A549 (cell line): ENCODE results near the gene DMAC2. TPM values are rescaled to one million over a fixed set of nuclear protein-coding genes. Genes with fewer than 3 reads are reported as not detected.

Experiments
- ATAC-seq, 2 experiments: fragments of 200-7000 bp in 1 of 2; fragments of >200 bp in 1 of 2; cut with Nextera tagmentation in 1 of 2; cut with Tn5 transposase in 1 of 2; 3 replicates each; pipeline versions ENCODE4 v1.8.0 to v1.9.1; 2018 to 2020; ENCODE audit warnings: mild to moderate bottlenecking in 1 of 2, moderate library complexity in 1 of 2
- CTCF ChIA-PET: fragments of 300-600 bp; sonication (Branson Sonifier 250); formaldehyde crosslinking; extraction: SDS; loops from one replicate; lab custom pipeline; 2021; ENCODE audit warnings: antibody characterized with exemption, inconsistent platforms; lab: Yijun Ruan, JAX
- POLR2A ChIA-PET: fragments of 350-600 bp; formaldehyde crosslinking; extraction: SDS; loops from one replicate; lab custom pipeline; 2021; ENCODE audit warnings: antibody characterized with exemption, inconsistent platforms; lab: Yijun Ruan, JAX
- DNase-seq, 2 experiments: peaks; one replicate each; pipeline versions ENCODE4 v3.0.0 to v3.0.0-alpha.2; 2011 to 2016; ENCODE audit warnings: low read depth in 1 of 2, low spot score in 1 of 2
- FAIRE-seq: peaks from 2 replicates; lab custom pipeline; 2011; peaks lifted over from hg19 to GRCh38; lab: Jason Lieb, UNC
- H3K27ac ChIP-seq, 2 experiments: fragments of >200 bp; sonication (Bioruptor Twin); formaldehyde crosslinking; 3 replicates each; pipeline ENCODE4 v1.5.1; 2016 to 2017
- H3K4me1 ChIP-seq: fragments of >200 bp; sonication (Bioruptor Twin); formaldehyde crosslinking; 3 replicates; pipeline ENCODE4 v1.6.1; 2016
- H3K4me2 ChIP-seq: fragments of >200 bp; sonication (Bioruptor Twin); formaldehyde crosslinking; 3 replicates; pipeline ENCODE4 v1.6.1; 2016
- H3K4me3 ChIP-seq: fragments of >200 bp; sonication (Bioruptor Twin); formaldehyde crosslinking; 3 replicates; pipeline ENCODE4 v1.5.1; 2016
- H3K9me3 ChIP-seq: fragments of >200 bp; sonication (Bioruptor Twin); formaldehyde crosslinking; 3 replicates; pipeline ENCODE4 v1.6.1; 2016
- BHLHE40 ChIP-seq: IDR thresholded peaks from 2 replicates; pipeline ENCODE4 v1.6.1; 2012; ENCODE audit warnings: low read depth, low read length, inconsistent platforms
- CEBPB ChIP-seq, 2 experiments: fragments of >200 bp in 1 of 2; sonication (Bioruptor Twin) in 1 of 2; formaldehyde crosslinking in 1 of 2; IDR thresholded peaks; 2 replicates each; pipeline ENCODE4 v1.6.1; 2012 to 2016
- EHMT2 ChIP-seq: fragments of 200-600 bp; sonication (generic); IDR thresholded peaks from 2 replicates; pipeline ENCODE4 v1.6.1; 2016; ENCODE audit warnings: antibody characterized with exemption, low read depth, mild to moderate bottlenecking, moderate library complexity
- EP300 ChIP-seq, 2 experiments: fragments of >200 bp; sonication (Bioruptor Twin); formaldehyde crosslinking; IDR thresholded peaks; 2 replicates in 1 of 2; 3 replicates in 1 of 2; pipeline ENCODE4 v1.6.1; 2016 to 2017
- FOSB ChIP-seq: fragments of 250-450 bp; sonication (Bioruptor Pico); IDR thresholded peaks from 2 replicates; pipeline ENCODE4 v1.5.0; 2020; ENCODE audit warnings: mild to moderate bottlenecking, moderate library complexity
- FOSL2 ChIP-seq, 2 experiments: fragments of 450-650 bp in 1 of 2; fragments of >200 bp in 1 of 2; sonication (Bioruptor Twin) in 1 of 2; formaldehyde crosslinking; IDR thresholded peaks; 2 replicates each; pipeline versions ENCODE4 v1.5.0 to v1.6.1; 2016 to 2020; ENCODE audit warnings: mild to moderate bottlenecking in 1 of 2, moderate library complexity in 1 of 2
- FOXS1 ChIP-seq: fragments of 250-450 bp; sonication (Bioruptor Pico); IDR thresholded peaks from 2 replicates; pipeline ENCODE4 v1.5.0; 2020; ENCODE audit warnings: mild to moderate bottlenecking, moderate library complexity
- HDAC2 ChIP-seq: fragments of 200-600 bp; sonication (generic); IDR thresholded peaks from 2 replicates; pipeline ENCODE4 v1.6.1; 2016
- HEYL ChIP-seq: fragments of 250-450 bp; sonication (Bioruptor Pico); IDR thresholded peaks from 2 replicates; pipeline ENCODE4 v1.8.0; 2021; ENCODE audit warnings: mild to moderate bottlenecking, moderate library complexity
- JUNB ChIP-seq: fragments of >200 bp; sonication (Bioruptor Twin); formaldehyde crosslinking; IDR thresholded peaks from 2 replicates; pipeline ENCODE4 v1.6.1; 2016
- KDM5A ChIP-seq: fragments of 200-600 bp; sonication (generic); IDR thresholded peaks from 2 replicates; pipeline ENCODE4 v1.6.1; 2016; ENCODE audit warnings: antibody characterized with exemption, mild to moderate bottlenecking
- NPAS2 ChIP-seq: fragments of 250-450 bp; sonication (Bioruptor Pico); IDR thresholded peaks from 2 replicates; pipeline ENCODE4 v1.8.0; 2022; ENCODE audit warnings: mild to moderate bottlenecking, moderate library complexity, borderline replicate concordance
- NR3C1 ChIP-seq: fragments of >200 bp; sonication (Bioruptor Twin); formaldehyde crosslinking; IDR thresholded peaks from 3 replicates; pipeline ENCODE4 v1.6.1; 2017
- POLR2A ChIP-seq: IDR thresholded peaks from 2 replicates; pipeline ENCODE4 v1.6.1; 2012; ENCODE audit warnings: mild to moderate bottlenecking, low read length
- RCOR1 ChIP-seq: fragments of 150-350 bp; IDR thresholded peaks from 2 replicates; pipeline ENCODE4 v1.6.1; 2014; ENCODE audit warnings: antibody characterized with exemption, low read length, low read depth
- SMC3 ChIP-seq: fragments of >200 bp; sonication (Bioruptor Twin); formaldehyde crosslinking; IDR thresholded peaks from 3 replicates; pipeline ENCODE4 v1.6.1; 2018; ENCODE audit warnings: inconsistent platforms
- TP53 ChIP-seq: fragments of 250-450 bp; sonication (Bioruptor Pico); IDR thresholded peaks from 2 replicates; pipeline ENCODE4 v1.5.0; 2021; ENCODE audit warnings: mild to moderate bottlenecking, moderate library complexity
- ZNF302 ChIP-seq: fragments of 250-450 bp; sonication (Bioruptor Pico); IDR thresholded peaks from 2 replicates; pipeline ENCODE4 v1.9.0; 2021; ENCODE audit warnings: inconsistent platforms, mild to moderate bottlenecking, moderate library complexity
- ZSCAN20 ChIP-seq: fragments of 250-450 bp; sonication (Bioruptor Pico); IDR thresholded peaks from 2 replicates; pipeline ENCODE4 v1.8.0; 2022; ENCODE audit warnings: mild to moderate bottlenecking, moderate library complexity
- WGBS: methylation state at CpG from one replicate; pipeline ENCODE4 v1.1.6; 2017; ENCODE audit errors: missing lambda C conversion rate; 5-methylcytosine and 5-hydroxymethylcytosine counted together
- polyA plus RNA-seq, 4 experiments: library from polyadenylated mRNA; depleted of rRNA in 3 of 4; stranded (reverse); fragments of >200 nt; fragmentation: RNase III in 1 of 4; extraction: RNeasy Plus Mini Kit Qiagen cat#74134 plus additional on column Dnase treatment in 1 of 4; gene quantifications; 2 replicates in 3 of 4; 3 replicates in 1 of 4; pipeline ENCODE4 v1.2.3, GENCODE V29; 2011 to 2017
- TF ChIP-seq, protein P1 (sequence below): fragments of >200 bp; sonication (Bioruptor Twin); formaldehyde crosslinking; IDR thresholded peaks from 3 replicates; pipeline ENCODE4 v1.6.1; 2016
- TF ChIP-seq, protein P2 (sequence below): IDR thresholded peaks from 2 replicates; pipeline ENCODE4 v1.6.1; 2012
- TF ChIP-seq, protein P3 (sequence below): fragments of 450-650 bp; IDR thresholded peaks from 2 replicates; pipeline ENCODE4 v1.6.1; 2014; ENCODE audit warnings: antibody characterized with exemption
- TF ChIP-seq, protein P4 (sequence below): fragments of >200 bp; sonication (Bioruptor Twin); formaldehyde crosslinking; IDR thresholded peaks from 3 replicates; pipeline ENCODE4 v1.5.1; 2016
- TF ChIP-seq, protein P5 (sequence below): fragments of 200-600 bp; sonication (generic); IDR thresholded peaks from 2 replicates; pipeline ENCODE4 v1.6.1; 2016; ENCODE audit warnings: antibody characterized with exemption, mild to moderate bottlenecking, moderate library complexity
- TF ChIP-seq, protein P6 (sequence below): fragments of 250-450 bp; sonication (Bioruptor Pico); IDR thresholded peaks from 2 replicates; pipeline ENCODE4 v1.5.0; 2020; ENCODE audit warnings: low read depth, mild to moderate bottlenecking, moderate library complexity

The DMAC2 gene
- polyA plus RNA-seq, 2 of the 4 experiments (the other 2 are of a cell fraction) = 132 to 155 TPM

DNA sequence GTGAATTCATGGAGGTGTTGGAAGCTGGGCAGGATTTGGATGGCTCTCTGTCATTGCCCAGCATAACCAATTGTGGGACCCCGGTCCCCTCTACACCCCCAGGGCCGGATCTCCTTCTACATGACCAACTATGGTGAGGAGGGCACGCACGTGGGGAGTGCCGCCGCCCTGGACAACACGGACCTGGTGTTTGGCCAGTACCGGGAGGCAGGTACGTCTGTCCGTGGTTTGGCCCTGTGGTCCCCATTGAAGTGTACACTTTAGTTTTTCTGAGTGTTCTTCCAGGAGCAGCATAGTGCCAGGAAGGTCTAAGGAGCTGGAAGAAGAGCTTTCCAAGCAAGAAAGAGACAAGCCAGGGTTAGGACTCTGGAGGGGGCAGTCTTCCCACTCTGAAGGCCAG, 25.8 kb downstream of the DMAC2 start (continued):
- TF ChIP-seq, protein P1, sequence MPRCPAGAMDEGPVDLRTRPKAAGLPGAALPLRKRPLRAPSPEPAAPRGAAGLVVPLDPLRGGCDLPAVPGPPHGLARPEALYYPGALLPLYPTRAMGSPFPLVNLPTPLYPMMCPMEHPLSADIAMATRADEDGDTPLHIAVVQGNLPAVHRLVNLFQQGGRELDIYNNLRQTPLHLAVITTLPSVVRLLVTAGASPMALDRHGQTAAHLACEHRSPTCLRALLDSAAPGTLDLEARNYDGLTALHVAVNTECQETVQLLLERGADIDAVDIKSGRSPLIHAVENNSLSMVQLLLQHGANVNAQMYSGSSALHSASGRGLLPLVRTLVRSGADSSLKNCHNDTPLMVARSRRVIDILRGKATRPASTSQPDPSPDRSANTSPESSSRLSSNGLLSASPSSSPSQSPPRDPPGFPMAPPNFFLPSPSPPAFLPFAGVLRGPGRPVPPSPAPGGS = no peak
- TF ChIP-seq CEBPB (IDR thresholded peaks at IDR 0.05) = no peak

DNA sequence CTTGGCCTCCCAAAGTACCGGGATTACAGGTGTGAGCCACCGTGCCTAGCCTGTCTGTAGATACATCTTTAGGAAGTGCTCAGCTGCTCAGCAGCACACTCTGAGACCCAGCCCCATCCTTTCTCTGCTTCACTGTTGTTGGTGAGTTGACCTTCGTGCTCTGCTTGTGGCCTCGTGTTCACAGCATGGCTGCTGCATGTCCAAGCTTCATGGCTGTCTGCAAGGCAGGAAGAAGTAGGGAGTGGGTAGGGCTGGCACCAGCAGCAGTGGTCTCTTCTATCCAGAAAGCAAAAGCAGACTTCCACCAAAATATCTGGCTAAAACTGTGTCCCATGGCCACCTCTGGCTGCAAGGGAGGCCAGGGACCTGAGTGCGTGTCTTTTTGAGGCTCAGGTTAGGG, 26.8 kb downstream of the DMAC2 start:
- Histone ChIP-seq H3K9me3 (no peaks in the 10 kb centered on the region), H3K27ac (no peak overlapping the region), H3K4me3 (no peak overlapping the region), H3K4me2 (no peak overlapping the region), H3K4me1 (peaks cover 12% of the 10 kb centered on the region)
- FAIRE-seq = no peak
- ATAC-seq = no peak
- 92% methylated on average over 5 of the region's 5 CpGs for WGBS
- no peak for DNase-seq
- TF ChIP-seq CEBPB (IDR thresholded peaks at IDR 0.05) (no peak), NR3C1 (no peak), RCOR1 (no peak), ZNF302 (CRISPR knock-in tag) (no peak), FOSL2 (IDR thresholded peaks at IDR 0.05) (no peak), FOSL2 (CRISPR knock-in tag; IDR thresholded peaks at IDR 0.05) (no peak), HDAC2 (no peak), EHMT2 (no peak), ZSCAN20 (CRISPR knock-in tag) (no peak)
- POLR2A ChIA-PET = no interaction called here
- CTCF ChIA-PET = interaction anchor here (1.5 to 2.2 kb wide), 2 partner anchors 18 to 19 kb away, joined by 3 to 8 read pairs; no protein-coding TSS in a partner anchor

DNA sequence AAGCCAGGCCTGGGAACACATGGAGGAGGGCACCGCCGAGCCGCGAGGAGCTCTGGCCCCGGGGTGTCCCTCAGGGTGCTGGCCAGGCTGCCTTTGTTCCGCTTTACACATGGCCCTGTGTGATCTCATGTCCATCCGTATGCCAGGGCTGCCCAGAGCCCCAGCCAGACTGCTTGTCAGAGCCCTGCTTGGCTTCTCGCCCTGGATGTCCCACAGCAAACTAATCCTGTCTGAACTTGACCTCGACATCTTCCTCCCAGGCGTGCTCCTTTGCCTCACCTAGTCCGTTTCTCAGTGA, 27.8 kb downstream of the DMAC2 start:
- POLR2A ChIA-PET = no interaction called here
- ATAC-seq = no peak; a peak in 1 of 6 replicates
- H3K4me1 ChIP-seq = peaks cover 12% of the 10 kb centered on the region
- TF ChIP-seq ZNF302 (CRISPR knock-in tag) (no peak), FOSB (CRISPR knock-in tag) (no peak), CEBPB (IDR thresholded peaks at IDR 0.05) (no peak), NR3C1 (no peak), JUNB (no peak), NPAS2 (no peak), EP300 (IDR thresholded peaks at IDR 0.05) (no peak), HEYL (CRISPR knock-in tag) (no peak), FOXS1 (no peak), SMC3 (no peak), POLR2A (no peak), BHLHE40 (no peak), KDM5A (no peak), TP53 (CRISPR knock-in tag) (no peak), FOSL2 (IDR thresholded peaks at IDR 0.05) (no peak), FOSL2 (CRISPR knock-in tag; IDR thresholded peaks at IDR 0.05) (no peak)
- TF ChIP-seq, protein P2, sequence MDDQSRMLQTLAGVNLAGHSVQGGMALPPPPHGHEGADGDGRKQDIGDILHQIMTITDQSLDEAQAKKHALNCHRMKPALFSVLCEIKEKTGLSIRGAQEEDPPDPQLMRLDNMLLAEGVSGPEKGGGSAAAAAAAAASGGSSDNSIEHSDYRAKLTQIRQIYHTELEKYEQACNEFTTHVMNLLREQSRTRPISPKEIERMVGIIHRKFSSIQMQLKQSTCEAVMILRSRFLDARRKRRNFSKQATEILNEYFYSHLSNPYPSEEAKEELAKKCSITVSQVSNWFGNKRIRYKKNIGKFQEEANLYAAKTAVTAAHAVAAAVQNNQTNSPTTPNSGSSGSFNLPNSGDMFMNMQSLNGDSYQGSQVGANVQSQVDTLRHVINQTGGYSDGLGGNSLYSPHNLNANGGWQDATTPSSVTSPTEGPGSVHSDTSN = no peak
- TF ChIP-seq, protein P3, sequence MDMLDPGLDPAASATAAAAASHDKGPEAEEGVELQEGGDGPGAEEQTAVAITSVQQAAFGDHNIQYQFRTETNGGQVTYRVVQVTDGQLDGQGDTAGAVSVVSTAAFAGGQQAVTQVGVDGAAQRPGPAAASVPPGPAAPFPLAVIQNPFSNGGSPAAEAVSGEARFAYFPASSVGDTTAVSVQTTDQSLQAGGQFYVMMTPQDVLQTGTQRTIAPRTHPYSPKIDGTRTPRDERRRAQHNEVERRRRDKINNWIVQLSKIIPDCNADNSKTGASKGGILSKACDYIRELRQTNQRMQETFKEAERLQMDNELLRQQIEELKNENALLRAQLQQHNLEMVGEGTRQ = no peak
- TF ChIP-seq, protein P4, sequence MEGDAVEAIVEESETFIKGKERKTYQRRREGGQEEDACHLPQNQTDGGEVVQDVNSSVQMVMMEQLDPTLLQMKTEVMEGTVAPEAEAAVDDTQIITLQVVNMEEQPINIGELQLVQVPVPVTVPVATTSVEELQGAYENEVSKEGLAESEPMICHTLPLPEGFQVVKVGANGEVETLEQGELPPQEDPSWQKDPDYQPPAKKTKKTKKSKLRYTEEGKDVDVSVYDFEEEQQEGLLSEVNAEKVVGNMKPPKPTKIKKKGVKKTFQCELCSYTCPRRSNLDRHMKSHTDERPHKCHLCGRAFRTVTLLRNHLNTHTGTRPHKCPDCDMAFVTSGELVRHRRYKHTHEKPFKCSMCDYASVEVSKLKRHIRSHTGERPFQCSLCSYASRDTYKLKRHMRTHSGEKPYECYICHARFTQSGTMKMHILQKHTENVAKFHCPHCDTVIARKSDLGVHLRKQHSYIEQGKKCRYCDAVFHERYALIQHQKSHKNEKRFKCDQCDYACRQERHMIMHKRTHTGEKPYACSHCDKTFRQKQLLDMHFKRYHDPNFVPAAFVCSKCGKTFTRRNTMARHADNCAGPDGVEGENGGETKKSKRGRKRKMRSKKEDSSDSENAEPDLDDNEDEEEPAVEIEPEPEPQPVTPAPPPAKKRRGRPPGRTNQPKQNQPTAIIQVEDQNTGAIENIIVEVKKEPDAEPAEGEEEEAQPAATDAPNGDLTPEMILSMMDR = no peak
- TF ChIP-seq, protein P5, sequence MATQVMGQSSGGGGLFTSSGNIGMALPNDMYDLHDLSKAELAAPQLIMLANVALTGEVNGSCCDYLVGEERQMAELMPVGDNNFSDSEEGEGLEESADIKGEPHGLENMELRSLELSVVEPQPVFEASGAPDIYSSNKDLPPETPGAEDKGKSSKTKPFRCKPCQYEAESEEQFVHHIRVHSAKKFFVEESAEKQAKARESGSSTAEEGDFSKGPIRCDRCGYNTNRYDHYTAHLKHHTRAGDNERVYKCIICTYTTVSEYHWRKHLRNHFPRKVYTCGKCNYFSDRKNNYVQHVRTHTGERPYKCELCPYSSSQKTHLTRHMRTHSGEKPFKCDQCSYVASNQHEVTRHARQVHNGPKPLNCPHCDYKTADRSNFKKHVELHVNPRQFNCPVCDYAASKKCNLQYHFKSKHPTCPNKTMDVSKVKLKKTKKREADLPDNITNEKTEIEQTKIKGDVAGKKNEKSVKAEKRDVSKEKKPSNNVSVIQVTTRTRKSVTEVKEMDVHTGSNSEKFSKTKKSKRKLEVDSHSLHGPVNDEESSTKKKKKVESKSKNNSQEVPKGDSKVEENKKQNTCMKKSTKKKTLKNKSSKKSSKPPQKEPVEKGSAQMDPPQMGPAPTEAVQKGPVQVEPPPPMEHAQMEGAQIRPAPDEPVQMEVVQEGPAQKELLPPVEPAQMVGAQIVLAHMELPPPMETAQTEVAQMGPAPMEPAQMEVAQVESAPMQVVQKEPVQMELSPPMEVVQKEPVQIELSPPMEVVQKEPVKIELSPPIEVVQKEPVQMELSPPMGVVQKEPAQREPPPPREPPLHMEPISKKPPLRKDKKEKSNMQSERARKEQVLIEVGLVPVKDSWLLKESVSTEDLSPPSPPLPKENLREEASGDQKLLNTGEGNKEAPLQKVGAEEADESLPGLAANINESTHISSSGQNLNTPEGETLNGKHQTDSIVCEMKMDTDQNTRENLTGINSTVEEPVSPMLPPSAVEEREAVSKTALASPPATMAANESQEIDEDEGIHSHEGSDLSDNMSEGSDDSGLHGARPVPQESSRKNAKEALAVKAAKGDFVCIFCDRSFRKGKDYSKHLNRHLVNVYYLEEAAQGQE = no peak
- TF ChIP-seq, protein P6, sequence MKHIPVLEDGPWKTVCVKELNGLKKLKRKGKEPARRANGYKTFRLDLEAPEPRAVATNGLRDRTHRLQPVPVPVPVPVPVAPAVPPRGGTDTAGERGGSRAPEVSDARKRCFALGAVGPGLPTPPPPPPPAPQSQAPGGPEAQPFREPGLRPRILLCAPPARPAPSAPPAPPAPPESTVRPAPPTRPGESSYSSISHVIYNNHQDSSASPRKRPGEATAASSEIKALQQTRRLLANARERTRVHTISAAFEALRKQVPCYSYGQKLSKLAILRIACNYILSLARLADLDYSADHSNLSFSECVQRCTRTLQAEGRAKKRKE = no peak
- TF ChIP-seq, all 56 proteins: peak for 0
- no peak for DNase-seq
- no peak overlapping the region for H3K4me3 ChIP-seq
- CTCF ChIA-PET = interaction anchor here (0.6 to 2.2 kb wide), 5 partner anchors 18 to 131 kb away, joined by 3 to 8 read pairs (median 3); partner anchors contain the start of gene DMAC2
- WGBS = 78% methylated on average over 11 of the region's 11 CpGs
- no peaks in the 10 kb centered on the region for H3K9me3 ChIP-seq
- no peak overlapping the region for H3K27ac ChIP-seq
- no peak overlapping the region for H3K4me2 ChIP-seq
- no peak for FAIRE-seq
